Fibroblast of lung (primary cell): ENCODE data around the gene FOXK2.

ENCODE experiments used
- CTCF ChIP-seq, 2 donors: IDR thresholded peaks in 1 of 2; conservative IDR thresholded peaks in 1 of 2; 1 replicate in 1 of 2; 2 replicates in 1 of 2; pipeline ENCODE4 v1.5.1; 2011 to 2012; ENCODE audit warnings: low read length in 2 of 2, control low read depth in 1 of 2, inconsistent platforms in 1 of 2, low read depth in 1 of 2, mild to moderate bottlenecking in 1 of 2
- EZH2 ChIP-seq: IDR thresholded peaks from 2 replicates; pipeline ENCODE4 v1.5.1; 2012; ENCODE audit warnings: low read length, control low read depth, mild to moderate bottlenecking; ENCODE audit errors: missing control alignments

GRCh38 chr17:82531431-82531881 is 11.9 kb downstream of the FOXK2 start:
- no peak for TF ChIP-seq CTCF (conservative IDR thresholded peaks at IDR 0.05 in 1 of 2, IDR thresholded peaks at IDR 0.05 in 1 of 2; ENCODE audit: low read depth in 1 of 2, low read length in 2 of 2)
- TF ChIP-seq EZH2: no peak
